Endothelial cell of umbilical vein (primary cell): Measurements from ENCODE around the gene CA5A. TPM values are rescaled to one million over a fixed set of nuclear protein-coding genes. Genes with fewer than 3 reads are reported as not detected.

Experiments used
- BruUV-seq: library from RNA; stranded (reverse); fragments of 400-500 nt; replicated peaks from 2 replicates; lab custom pipeline; 2021; lab: Mats Ljungman, UMichigan
- CTCF ChIA-PET: fragments of 300-600, 350-600 bp; sonication (Branson Sonifier 250); formaldehyde crosslinking; loops from one replicate; lab custom pipeline; 2021; ENCODE audit warnings: antibody characterized with exemption, inconsistent platforms; lab: Charles Lee
- POLR2A ChIA-PET: fragments of 300-600, 350-600 bp; sonication (Branson Sonifier 250); formaldehyde crosslinking; loops from one replicate; lab custom pipeline; 2021; ENCODE audit warnings: antibody characterized with exemption, inconsistent platforms; lab: Charles Lee
- DNase-seq: peaks from one replicate; pipeline ENCODE4 v3.0.0-alpha.2; 2011; ENCODE audit warnings: low read depth, low spot score
- FAIRE-seq: peaks from 2 replicates; lab custom pipeline; 2011; peaks lifted over from hg19 to GRCh38; lab: Jason Lieb, UNC
- H2AFZ ChIP-seq: 2 replicates; pipeline ENCODE4 v1.6.0; 2012; ENCODE audit warnings: low read depth, low read length, control low read depth, inconsistent platforms
- H3K27ac ChIP-seq: 2 replicates; pipeline ENCODE4 v1.5.1; 2011; ENCODE audit warnings: low read depth, mild to moderate bottlenecking, control low read depth, low read length, moderate library complexity; ENCODE audit not compliant: insufficient read depth
- H3K27me3 ChIP-seq, 2 experiments: 2 replicates each; pipeline versions ENCODE4 v1.6.0 to v1.6.1; 2011; ENCODE audit warnings: low read length in 2 of 2, mixed read lengths in 1 of 2; ENCODE audit not compliant: control insufficient read depth in 2 of 2, insufficient read depth in 2 of 2
- H3K36me3 ChIP-seq, 2 experiments: 2 replicates in 1 of 2; 3 replicates in 1 of 2; pipeline ENCODE4 v1.5.1; 2011; ENCODE audit warnings: low read length in 2 of 2, mild to moderate bottlenecking in 1 of 2, moderate library complexity in 1 of 2; ENCODE audit not compliant: control insufficient read depth in 2 of 2, insufficient read depth in 2 of 2; ENCODE audit errors: extremely low read depth in 1 of 2
- H3K4me1 ChIP-seq: 3 replicates; pipeline ENCODE4 v1.5.1; 2011; ENCODE audit warnings: mild to moderate bottlenecking, low read length; ENCODE audit not compliant: control insufficient read depth, insufficient read depth; ENCODE audit errors: extremely low read depth
- H3K4me2 ChIP-seq: 2 replicates; pipeline ENCODE4 v1.6.1; 2011; ENCODE audit warnings: low read length, control low read depth, mixed read lengths; ENCODE audit not compliant: insufficient read depth
- H3K4me3 ChIP-seq, 3 experiments: fragments of 200-600 bp in 1 of 3; sonication (generic), shearing (Covaris generic) in 1 of 3; replicated peaks in 1 of 3; 2 replicates each; pipeline ENCODE4 v1.5.1; 2011 to 2016; ENCODE audit warnings: control low read depth in 3 of 3, low read length in 3 of 3, mild to moderate bottlenecking in 2 of 3, inconsistent platforms in 1 of 3, low read depth in 1 of 3, moderate library complexity in 1 of 3; ENCODE audit not compliant: insufficient read depth in 1 of 3
- H3K79me2 ChIP-seq: 2 replicates; pipeline ENCODE4 v1.6.0; 2012; ENCODE audit warnings: low read length, inconsistent platforms; ENCODE audit not compliant: control insufficient read depth, insufficient read depth
- H3K9ac ChIP-seq: replicated peaks from 2 replicates; pipeline ENCODE3; 2011; ENCODE audit warnings: low read length, control low read depth; ENCODE audit not compliant: insufficient read depth; ENCODE audit errors: extremely low read depth
- H3K9me1 ChIP-seq: replicated peaks from 3 replicates; pipeline ENCODE4 v1.6.0; 2011; ENCODE audit warnings: mild to moderate bottlenecking, low read length; ENCODE audit not compliant: control insufficient read depth, insufficient read depth; ENCODE audit errors: extremely low read depth
- H3K9me3 ChIP-seq: replicated peaks from 2 replicates; pipeline ENCODE4 v1.5.1; 2012; ENCODE audit warnings: low read length, inconsistent platforms; ENCODE audit not compliant: control insufficient read depth, insufficient read depth
- H4K20me1 ChIP-seq: replicated peaks from 2 replicates; pipeline ENCODE3; 2011; ENCODE audit warnings: mild to moderate bottlenecking, low read length; ENCODE audit not compliant: control insufficient read depth, insufficient read depth; ENCODE audit errors: extremely low read depth
- CTCF ChIP-seq, 2 donors: IDR thresholded peaks; 1 replicate in 1 of 2; 2 replicates in 1 of 2; pipeline ENCODE4 v1.5.1; 2011; ENCODE audit warnings: low read length in 2 of 2, mild to moderate bottlenecking in 2 of 2, moderate library complexity in 2 of 2, control low read depth in 1 of 2, inconsistent platforms in 1 of 2, low read depth in 1 of 2; ENCODE audit not compliant: insufficient read depth in 1 of 2; ENCODE audit errors: extremely low read depth in 1 of 2
- EZH2 ChIP-seq: IDR thresholded peaks from 2 replicates; pipeline ENCODE4 v1.6.1; 2012; ENCODE audit warnings: borderline replicate concordance, low read depth, mild to moderate bottlenecking, moderate library complexity, low read length, inconsistent platforms; ENCODE audit not compliant: severe bottlenecking
- FOS ChIP-seq: IDR thresholded peaks from 2 replicates; pipeline ENCODE4 v1.6.1; 2011; ENCODE audit warnings: mild to moderate bottlenecking, low read length, moderate library complexity, borderline replicate concordance; ENCODE audit not compliant: insufficient read depth
- GATA2 ChIP-seq: IDR thresholded peaks from 2 replicates; pipeline ENCODE4 v1.7.0; 2011; ENCODE audit warnings: low read depth, mild to moderate bottlenecking, moderate library complexity, mixed read lengths, low read length; ENCODE audit not compliant: insufficient read length, insufficient read depth
- JUN ChIP-seq: IDR thresholded peaks from 2 replicates; pipeline ENCODE4 v1.6.1; 2011; ENCODE audit warnings: borderline replicate concordance, low read depth; ENCODE audit not compliant: insufficient read length, insufficient read depth
- MAX ChIP-seq: IDR thresholded peaks from 2 replicates; pipeline ENCODE4 v1.6.1; 2011; ENCODE audit not compliant: insufficient read depth, insufficient read length
- MYC ChIP-seq: IDR thresholded peaks from one replicate; pipeline ENCODE4 v1.6.1; 2011; ENCODE audit warnings: mild to moderate bottlenecking, low read depth, low read length
- POLR2A ChIP-seq: IDR thresholded peaks from 2 replicates; pipeline ENCODE4 v1.6.1; 2012; ENCODE audit warnings: low read depth, mild to moderate bottlenecking, control low read depth, low read length
- POLR2AphosphoS5 ChIP-seq: IDR thresholded peaks from 2 replicates; pipeline ENCODE4 v1.6.1; 2012; ENCODE audit warnings: low read depth, mild to moderate bottlenecking, control low read depth, low read length, moderate library complexity; ENCODE audit not compliant: insufficient read depth
- dilution Hi-C: fragments of 300-500 bp; cut with MboI; formaldehyde crosslinking; loops from one replicate; pipeline ENCODE4 v1.15.0; 2019; ENCODE audit warnings: low sequenced_read_pairs; ENCODE audit not compliant: extremely low pct_ligation_motif_present
- intact Hi-C: fragments of 100-400 bp; cut with micrococcal nuclease; formaldehyde crosslinking; loops from one replicate; pipeline ENCODE4 v1.10.0; 2022
- polyA plus RNA-seq, 4 experiments: library from polyadenylated mRNA; depleted of rRNA in 3 of 4; stranded (reverse) in 3 of 4; unstranded in 1 of 4; fragments of >200 nt; gene quantifications; 2 replicates each; pipeline versions ENCODE4 v1.2.1 to v1.2.3, GENCODE V29; 2011 to 2012; ENCODE audit warnings: missing spikeins in 1 of 4
- total RNA-seq: library from RNA; stranded (reverse); gene quantifications from 2 replicates; pipeline ENCODE4 v1.2.3, GENCODE V29; 2021

Gene CA5A
- total and polyA plus RNA-seq, 2 donors (not counting 3 experiments of a cell fraction or from before 2014, with no cell fraction given): not detected

GRCh38 chr16:87956098-87956364, 19.7 kb upstream of the CA5A start:
- peak overlapping the region; percentile 66 for H3K9ac ChIP-seq
- H3K4me1 ChIP-seq: peaks cover 40% of the 10 kb centered on the region
- peaks cover 0 to 2% of the 10 kb centered on the region in 2 experiments for H3K36me3 ChIP-seq
- H2AFZ ChIP-seq: no peak overlapping the region
- DNase-seq: no peak
- dilution Hi-C loops (no loop called here), intact Hi-C loops (loop anchor here (2.0 to 10.0 kb wide), 3 partner anchors 66 to 609 kb away; no protein-coding TSS in a partner anchor)
- ChIA-PET POLR2A (no interaction called here), CTCF (interaction anchor here (0.9 to 2.4 kb wide), 3 partner anchors 427 to 482 kb away, joined by 3 to 13 read pairs (median 8); partner anchors contain the start of gene ZNF469)
- peaks cover 91% of the 10 kb centered on the region for H3K79me2 ChIP-seq
- no peaks in the 10 kb centered on the region for H3K27me3 ChIP-seq
- TF ChIP-seq CTCF (IDR thresholded peaks at IDR 0.05; ENCODE audit: extremely low read depth in 1 of 2, insufficient read depth in 1 of 2, low read depth in 1 of 2, low read length in 2 of 2) (no peak), FOS (no peak), POLR2A (no peak), MYC (no peak), POLR2AphosphoS5 (no peak), JUN (no peak), MAX (no peak), EZH2 (no peak), GATA2 (no peak)
- no TSS peak for BruUV-seq
- H3K9me3 ChIP-seq: no peaks in the 10 kb centered on the region
- no peaks in the 10 kb centered on the region for H4K20me1 ChIP-seq
- peak; percentile 33 for FAIRE-seq
- H3K4me2 ChIP-seq: peak overlapping the region; percentile 49
- H3K9me1 ChIP-seq: no peaks in the 10 kb centered on the region
- H3K4me3 ChIP-seq: no peak overlapping the region
- peak overlapping the region; percentile 72 for H3K27ac ChIP-seq
